GM21786 (cell line): ENCODE measurements around the gene FLNA.
"Not testable (repeated sequence)": the region's sequence is repeated elsewhere in the genome, so short reads cannot be mapped to it uniquely, and the experiment has no call there.

Experiments
- ATAC-seq: cut with Tn5 transposase; IDR thresholded peaks from one replicate; pipeline ENCODE4 v1.9.1; 2021; ENCODE audit not compliant: unreplicated experiment

The FLNA gene

GRCh38 chrX:154309041-154309775, 65.2 kb downstream of the FLNA start:
- ATAC-seq: no peak

GRCh38 chrX:154308108-154308946, 66.1 kb downstream of the FLNA start:
- peak; percentile 45 for ATAC-seq

GRCh38 chrX:154307202-154307601, 67.2 kb downstream of the FLNA start:
- ATAC-seq: no peak

DNA sequence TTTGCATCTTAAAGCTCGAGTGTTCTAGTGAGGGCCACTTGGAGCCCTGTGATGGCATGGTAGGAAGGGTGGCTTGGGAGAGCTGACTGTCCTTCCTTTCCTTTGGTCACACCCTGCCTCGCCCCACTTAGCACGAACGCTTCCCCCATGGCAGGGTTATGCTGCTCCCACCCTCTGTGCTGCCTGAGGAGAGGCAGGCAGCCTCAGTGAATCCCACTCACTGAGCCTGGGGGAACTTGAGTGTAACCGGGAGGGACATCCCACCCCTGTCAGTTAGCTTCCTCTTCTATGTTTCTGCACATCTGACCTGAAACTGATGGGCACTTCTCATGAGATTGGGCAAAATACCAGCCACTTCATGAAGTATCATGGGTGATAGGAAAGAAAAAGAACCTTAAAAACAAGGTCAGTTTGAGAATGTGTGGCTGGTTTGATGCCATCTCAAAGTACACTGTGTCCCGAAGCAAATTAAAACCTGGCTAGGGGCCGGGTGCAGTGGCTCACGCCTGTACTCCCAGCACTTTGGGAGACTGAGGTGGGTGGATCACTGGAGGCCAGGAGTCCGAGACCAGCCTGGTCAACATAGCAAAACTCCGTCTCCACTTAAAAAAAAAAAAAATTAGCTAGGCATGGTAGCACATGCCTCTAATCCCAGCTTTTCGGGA, 68.8 kb downstream of the FLNA start:
- ATAC-seq: no peak

DNA sequence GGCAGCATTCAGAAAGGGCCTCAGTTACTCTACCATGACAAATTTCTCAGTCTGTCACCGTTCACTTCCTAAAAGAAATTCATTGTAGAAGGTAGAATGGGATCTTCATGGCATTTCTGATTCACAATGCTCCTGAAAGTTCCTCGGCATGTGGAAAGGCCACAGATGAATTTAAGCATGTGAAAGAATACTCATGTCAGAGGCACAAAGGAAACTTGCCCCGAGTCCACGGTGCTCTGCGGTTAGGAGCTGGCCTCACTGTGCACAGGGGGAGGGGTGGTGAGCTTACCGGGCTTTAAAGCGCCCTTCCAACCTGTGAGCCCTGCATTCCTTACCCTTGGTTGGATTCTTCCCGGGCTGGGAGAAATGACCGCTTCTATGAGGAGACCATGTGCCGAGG, 69.6 kb downstream of the FLNA start:
- ATAC-seq: no peak

DNA sequence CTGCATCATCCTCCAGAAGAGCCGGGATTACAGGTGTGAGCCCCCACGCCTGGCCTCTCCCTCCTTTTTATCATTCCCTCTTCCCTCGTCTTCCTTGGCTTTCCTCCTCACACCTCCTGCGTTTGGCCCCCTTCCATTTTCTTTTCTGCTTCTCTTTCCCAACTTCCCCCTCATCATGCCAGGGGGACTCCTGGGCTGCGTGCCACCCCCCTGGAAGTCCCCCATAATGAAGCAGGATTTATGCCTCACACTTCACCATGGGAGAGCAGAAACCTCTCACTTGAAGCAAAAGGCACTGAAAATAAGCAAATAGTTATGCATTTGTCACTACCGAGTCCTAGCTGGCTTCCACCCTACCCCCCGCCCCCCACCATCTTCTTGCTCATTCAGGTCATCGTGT, 71.0 kb downstream of the FLNA start:
- no peak for ATAC-seq

DNA sequence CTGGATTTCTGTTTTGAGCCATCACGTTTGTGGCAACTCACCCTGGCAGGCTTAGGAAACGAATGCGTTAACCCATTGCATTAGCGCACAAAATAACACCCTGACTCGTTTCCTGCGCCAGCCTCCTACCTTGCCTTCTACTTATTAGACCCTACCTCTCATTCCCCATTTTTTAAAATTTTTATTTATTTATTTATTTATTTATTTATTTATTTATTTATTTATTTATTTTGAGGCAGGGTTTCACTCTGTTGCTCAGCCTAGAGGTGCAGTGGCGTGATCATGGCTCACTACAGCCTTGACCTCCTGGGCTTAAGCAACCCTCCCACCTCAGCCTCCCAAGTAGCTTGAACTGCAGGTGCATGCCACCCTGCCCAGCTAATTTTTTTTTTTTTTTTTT, 71.4 kb downstream of the FLNA start:
- ATAC-seq: not testable (repeated sequence)

- no peak for ATAC-seq
Measured at GRCh38 chrX:154300816-154301215, 73.6 kb downstream of the FLNA start.
